ENCODE data around the gene NRBF2. TPM values are rescaled to one million over a fixed set of nuclear protein-coding genes. Genes with fewer than 3 reads are reported as not detected.

The NRBF2 gene
- total and polyA plus RNA-seq, 9 of the 15 experiments (the other 6 are each of a cell fraction or from before 2014, with no cell fraction given) = 20.8 to 52.1 (median 30.5) TPM

GRCh38 chr10:63133056-63133820 is at the start of gene NRBF2 (continued):
- TF ChIP-seq TEAD2 (tag; IDR thresholded peaks at IDR 0.05) = no peak
- no peak for TF ChIP-seq ZNF696 (CRISPR knock-in tag; conservative IDR thresholded peaks at IDR 0.05)
- TF ChIP-seq ARHGAP35 (IDR thresholded peaks at IDR 0.05; ENCODE audit: partially characterized antibody) = peak; percentile 94
- no peak for TF ChIP-seq ARID2 (IDR thresholded peaks at IDR 0.05)
- peak; percentile 13 for TF ChIP-seq C11orf30 (IDR thresholded peaks at IDR 0.05; ENCODE audit: low read depth)
- TF ChIP-seq LARP7 (IDR thresholded peaks at IDR 0.05) = no peak
- no peak for TF ChIP-seq HNRNPUL1 (IDR thresholded peaks at IDR 0.05; ENCODE audit: low read length)
- peak; percentile 90 for TF ChIP-seq EGR1 (conservative IDR thresholded peaks at IDR 0.05)
- no peak for TF ChIP-seq SNAPC5 (CRISPR knock-in tag; IDR thresholded peaks at IDR 0.05)
- TF ChIP-seq, protein P1, sequence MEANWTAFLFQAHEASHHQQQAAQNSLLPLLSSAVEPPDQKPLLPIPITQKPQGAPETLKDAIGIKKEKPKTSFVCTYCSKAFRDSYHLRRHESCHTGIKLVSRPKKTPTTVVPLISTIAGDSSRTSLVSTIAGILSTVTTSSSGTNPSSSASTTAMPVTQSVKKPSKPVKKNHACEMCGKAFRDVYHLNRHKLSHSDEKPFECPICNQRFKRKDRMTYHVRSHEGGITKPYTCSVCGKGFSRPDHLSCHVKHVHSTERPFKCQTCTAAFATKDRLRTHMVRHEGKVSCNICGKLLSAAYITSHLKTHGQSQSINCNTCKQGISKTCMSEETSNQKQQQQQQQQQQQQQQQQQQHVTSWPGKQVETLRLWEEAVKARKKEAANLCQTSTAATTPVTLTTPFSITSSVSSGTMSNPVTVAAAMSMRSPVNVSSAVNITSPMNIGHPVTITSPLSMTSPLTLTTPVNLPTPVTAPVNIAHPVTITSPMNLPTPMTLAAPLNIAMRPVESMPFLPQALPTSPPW (CRISPR knock-in tag; IDR thresholded peaks at IDR 0.05) = peak; percentile 75
- TF ChIP-seq NFYB (IDR thresholded peaks at IDR 0.05; ENCODE audit: extremely low read depth, insufficient read length) = peak; percentile 10
- no peak for TF ChIP-seq PYGO2 (tag; IDR thresholded peaks at IDR 0.05)
- peak; percentile 97 for TF ChIP-seq CBX1 (IDR thresholded peaks at IDR 0.05; ENCODE audit: low read depth)
- no peak for TF ChIP-seq ZNF316 (IDR thresholded peaks at IDR 0.05)
- no peak for TF ChIP-seq ZKSCAN1 (IDR thresholded peaks at IDR 0.05; ENCODE audit: low read depth, low read length)
- peak; percentile 91 for TF ChIP-seq ZNF197 (CRISPR knock-in tag; IDR thresholded peaks at IDR 0.05; ENCODE audit: low read depth)
- TF ChIP-seq, protein P2, sequence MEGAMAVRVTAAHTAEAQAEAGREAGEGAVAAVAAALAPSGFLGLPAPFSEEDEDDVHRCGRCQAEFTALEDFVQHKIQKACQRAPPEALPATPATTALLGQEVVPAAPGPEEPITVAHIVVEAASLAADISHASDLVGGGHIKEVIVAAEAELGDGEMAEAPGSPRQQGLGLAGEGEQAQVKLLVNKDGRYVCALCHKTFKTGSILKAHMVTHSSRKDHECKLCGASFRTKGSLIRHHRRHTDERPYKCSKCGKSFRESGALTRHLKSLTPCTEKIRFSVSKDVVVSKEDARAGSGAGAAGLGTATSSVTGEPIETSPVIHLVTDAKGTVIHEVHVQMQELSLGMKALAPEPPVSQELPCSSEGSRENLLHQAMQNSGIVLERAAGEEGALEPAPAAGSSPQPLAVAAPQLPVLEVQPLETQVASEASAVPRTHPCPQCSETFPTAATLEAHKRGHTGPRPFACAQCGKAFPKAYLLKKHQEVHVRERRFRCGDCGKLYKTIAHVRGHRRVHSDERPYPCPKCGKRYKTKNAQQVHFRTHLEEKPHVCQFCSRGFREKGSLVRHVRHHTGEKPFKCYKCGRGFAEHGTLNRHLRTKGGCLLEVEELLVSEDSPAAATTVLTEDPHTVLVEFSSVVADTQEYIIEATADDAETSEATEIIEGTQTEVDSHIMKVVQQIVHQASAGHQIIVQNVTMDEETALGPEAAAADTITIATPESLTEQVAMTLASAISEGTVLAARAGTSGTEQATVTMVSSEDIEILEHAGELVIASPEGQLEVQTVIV (CRISPR knock-in tag; IDR thresholded peaks at IDR 0.05; ENCODE audit: borderline replicate concordance) = no peak
- peak; percentile 91 to 93 for TF ChIP-seq NRF1 (conservative IDR thresholded peaks at IDR 0.05 in 1 of 2, IDR thresholded peaks at IDR 0.05 in 1 of 2)
- no peak for TF ChIP-seq TRIM25 (IDR thresholded peaks at IDR 0.05; ENCODE audit: borderline replicate concordance)
- TF ChIP-seq CC2D1A (IDR thresholded peaks at IDR 0.05) = no peak; the same call in 1 of the 2 replicates
- TF ChIP-seq NCOR1 (IDR thresholded peaks at IDR 0.05) = peak; percentile 35
- TF ChIP-seq RBM34 (IDR thresholded peaks at IDR 0.05; ENCODE audit: borderline replicate concordance, insufficient read depth, low read length) = no peak
- no peak for TF ChIP-seq ZNF384 (IDR thresholded peaks at IDR 0.05; ENCODE audit: low read depth, low read length)
- no peak for TF ChIP-seq GATAD2A (IDR thresholded peaks at IDR 0.05)
- TF ChIP-seq ZFP36 (IDR thresholded peaks at IDR 0.05; ENCODE audit: low read depth, low read length, partially characterized antibody) = no peak
- TF ChIP-seq SP1 (CRISPR knock-in tag; IDR thresholded peaks at IDR 0.05) = peak; percentile 99
